Cardiac fibroblast (primary cell): ENCODE data around the gene SMIM3.
"Not testable (repeated sequence)": the region's sequence is repeated elsewhere in the genome, so short reads cannot be mapped to it uniquely, and the experiment has no call there.

Experiments
- DNase-seq, 2 donors: peaks; one replicate each; pipeline versions ENCODE4 v3.0.0 to v3.0.0-alpha.2; 2010; ENCODE audit warnings: low read depth in 2 of 2
- H3K4me3 ChIP-seq, 2 donors: replicated peaks in 1 of 2; 1 replicate in 1 of 2; 2 replicates in 1 of 2; pipeline ENCODE4 v1.5.1; 2011; ENCODE audit warnings: low read depth in 2 of 2, low read length in 2 of 2, mild to moderate bottlenecking in 2 of 2, moderate library complexity in 1 of 2
- TF ChIP-seq, protein P1 (sequence below): IDR thresholded peaks from one replicate; pipeline ENCODE4 v1.5.1; 2011; ENCODE audit warnings: low read depth, mild to moderate bottlenecking, low read length, inconsistent platforms

Gene SMIM3

DNA sequence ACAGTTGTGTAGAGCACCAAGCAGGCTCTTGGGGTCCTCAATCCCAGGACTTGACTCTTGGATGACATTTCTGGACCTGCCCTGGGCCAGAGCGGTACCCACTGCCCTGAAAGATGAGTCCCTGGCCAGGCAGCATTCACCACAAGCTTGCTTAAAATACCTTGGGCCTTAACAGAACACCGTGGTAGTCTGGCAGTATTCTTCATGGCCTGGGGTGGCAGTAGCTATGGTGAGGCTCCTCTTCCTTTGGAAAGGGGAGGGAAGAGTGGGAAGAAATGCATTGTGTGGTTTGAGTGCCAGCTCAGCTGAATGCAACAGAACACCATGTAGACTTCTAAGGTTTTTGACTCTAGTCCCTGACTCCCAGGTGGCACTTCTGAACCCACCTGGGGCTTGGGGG is 38.4 kb downstream of the SMIM3 start:
- no peak for DNase-seq
- TF ChIP-seq, protein P1, sequence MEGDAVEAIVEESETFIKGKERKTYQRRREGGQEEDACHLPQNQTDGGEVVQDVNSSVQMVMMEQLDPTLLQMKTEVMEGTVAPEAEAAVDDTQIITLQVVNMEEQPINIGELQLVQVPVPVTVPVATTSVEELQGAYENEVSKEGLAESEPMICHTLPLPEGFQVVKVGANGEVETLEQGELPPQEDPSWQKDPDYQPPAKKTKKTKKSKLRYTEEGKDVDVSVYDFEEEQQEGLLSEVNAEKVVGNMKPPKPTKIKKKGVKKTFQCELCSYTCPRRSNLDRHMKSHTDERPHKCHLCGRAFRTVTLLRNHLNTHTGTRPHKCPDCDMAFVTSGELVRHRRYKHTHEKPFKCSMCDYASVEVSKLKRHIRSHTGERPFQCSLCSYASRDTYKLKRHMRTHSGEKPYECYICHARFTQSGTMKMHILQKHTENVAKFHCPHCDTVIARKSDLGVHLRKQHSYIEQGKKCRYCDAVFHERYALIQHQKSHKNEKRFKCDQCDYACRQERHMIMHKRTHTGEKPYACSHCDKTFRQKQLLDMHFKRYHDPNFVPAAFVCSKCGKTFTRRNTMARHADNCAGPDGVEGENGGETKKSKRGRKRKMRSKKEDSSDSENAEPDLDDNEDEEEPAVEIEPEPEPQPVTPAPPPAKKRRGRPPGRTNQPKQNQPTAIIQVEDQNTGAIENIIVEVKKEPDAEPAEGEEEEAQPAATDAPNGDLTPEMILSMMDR, result no peak
- no peak overlapping the region for H3K4me3 ChIP-seq

DNA sequence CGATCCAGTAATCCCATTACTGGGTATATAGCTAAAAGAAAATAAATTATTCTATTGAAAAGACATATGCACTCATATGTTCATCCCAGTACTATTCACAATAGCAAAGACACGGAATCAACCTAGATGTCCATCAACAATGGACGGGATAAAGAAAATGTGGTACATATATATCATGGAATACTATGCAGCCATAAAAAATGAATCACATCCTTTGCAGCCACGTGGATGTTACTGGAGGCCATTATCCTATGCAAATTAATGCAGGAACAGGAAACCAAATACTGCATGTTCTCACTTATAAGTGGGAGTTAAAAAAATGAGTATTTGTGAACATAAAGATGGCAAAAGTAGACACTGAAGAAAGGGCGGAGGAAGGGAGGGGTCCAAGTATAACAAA is 51.2 kb downstream of the SMIM3 start:
- DNase-seq, result no peak
- TF ChIP-seq, protein P1, result no peak
- H3K4me3 ChIP-seq, result no peak overlapping the region

DNA sequence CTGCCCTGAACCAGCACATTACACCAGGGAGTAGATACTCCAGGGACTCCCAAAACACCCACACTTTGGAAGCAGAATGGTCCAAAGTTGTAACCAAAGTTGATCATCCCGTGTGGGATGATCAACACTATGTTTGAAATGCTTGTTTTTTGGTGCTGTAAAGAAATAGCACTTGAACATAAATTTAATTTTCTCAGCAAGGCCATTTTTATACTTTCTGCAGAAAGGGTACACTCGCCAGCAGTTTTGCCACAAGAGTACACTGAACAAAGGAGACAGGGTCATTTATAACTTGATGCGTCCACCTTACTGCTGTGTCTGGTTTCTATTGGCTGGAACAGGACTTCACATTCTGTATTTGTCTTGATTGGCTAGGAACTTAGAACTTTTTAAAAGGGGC is 53.3 kb downstream of the SMIM3 start:
- DNase-seq, H3K4me3 ChIP-seq: not testable (repeated sequence)

DNA sequence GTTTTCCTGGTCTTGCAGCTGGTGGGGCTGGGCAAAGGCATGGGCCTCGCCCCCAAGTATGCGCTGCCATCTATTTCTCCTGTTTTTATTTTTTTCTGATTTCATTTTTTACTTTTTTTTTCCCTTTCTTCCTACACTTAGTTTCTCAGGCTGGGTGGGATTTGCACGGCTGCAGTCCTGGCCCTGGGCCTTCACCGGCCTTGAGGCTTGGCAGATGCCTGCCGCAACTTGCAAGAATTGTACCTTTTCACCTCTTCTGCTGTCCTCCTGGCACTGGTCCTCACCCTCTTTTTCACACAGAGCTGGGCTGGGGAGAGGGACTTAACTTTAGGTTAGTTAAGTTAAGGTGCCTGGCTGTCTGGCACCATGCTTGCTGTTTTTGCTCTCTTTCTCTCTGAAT is 57.5 kb downstream of the SMIM3 start:
- DNase-seq, result no peak
- no peak overlapping the region for H3K4me3 ChIP-seq
- TF ChIP-seq, protein P1, result no peak

DNA sequence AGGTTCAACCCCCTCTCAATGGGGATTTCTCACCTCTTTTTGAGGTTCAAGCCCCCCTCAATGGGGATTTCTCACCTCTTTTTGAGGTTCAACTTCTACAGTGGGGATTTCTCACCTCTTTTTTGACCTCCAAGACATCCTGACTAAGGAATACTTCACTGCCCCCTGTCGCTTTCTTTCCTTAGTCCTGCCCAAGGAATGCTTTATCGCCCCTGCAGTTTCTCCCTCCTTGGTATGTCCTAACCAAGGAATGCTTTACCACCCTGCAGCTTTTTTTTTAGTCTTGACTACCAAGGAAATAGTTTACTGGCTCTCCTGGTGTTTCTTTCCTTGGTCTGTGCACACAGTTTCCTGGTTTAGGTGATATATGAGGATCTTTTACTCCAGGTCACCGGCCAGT is 58.1 kb downstream of the SMIM3 start:
- H3K4me3 ChIP-seq, result no peak overlapping the region
- TF ChIP-seq, protein P1, result no peak
- DNase-seq, result no peak

DNA sequence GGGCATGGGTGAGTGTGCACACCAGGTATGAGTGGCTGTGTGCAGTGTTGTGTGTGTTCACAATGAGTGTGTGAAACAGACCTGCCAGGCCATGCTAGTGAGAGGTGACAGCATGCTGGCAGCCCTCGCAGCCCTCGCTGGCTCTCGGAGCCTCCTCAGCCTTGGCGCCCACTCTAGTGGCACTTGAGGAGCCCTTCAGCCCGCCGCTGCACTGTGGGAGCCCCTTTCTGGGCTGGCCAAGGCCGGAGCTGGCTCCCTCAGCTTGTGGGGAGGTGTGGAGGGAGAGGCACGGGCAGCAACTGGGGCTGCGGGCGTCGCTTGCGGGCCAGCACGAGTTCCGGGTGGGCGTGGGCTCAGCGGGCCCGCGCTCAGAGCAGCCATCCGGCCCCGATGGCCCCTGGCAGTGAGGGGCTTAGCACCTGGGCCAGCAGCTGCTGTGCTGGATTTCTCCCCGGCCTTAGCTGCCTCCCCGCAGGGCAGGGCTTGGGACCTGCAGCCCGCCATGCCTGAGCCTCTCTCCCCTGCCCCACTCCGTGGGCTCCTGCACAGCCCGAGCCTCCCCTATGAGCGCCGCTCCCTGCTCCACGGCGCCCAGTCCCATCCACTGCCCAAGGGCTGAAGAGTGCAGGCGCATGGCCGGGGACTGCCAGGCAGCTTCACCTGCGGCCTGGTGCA is 66.8 kb downstream of the SMIM3 start:
- not testable (repeated sequence) for H3K4me3 ChIP-seq, DNase-seq

DNA sequence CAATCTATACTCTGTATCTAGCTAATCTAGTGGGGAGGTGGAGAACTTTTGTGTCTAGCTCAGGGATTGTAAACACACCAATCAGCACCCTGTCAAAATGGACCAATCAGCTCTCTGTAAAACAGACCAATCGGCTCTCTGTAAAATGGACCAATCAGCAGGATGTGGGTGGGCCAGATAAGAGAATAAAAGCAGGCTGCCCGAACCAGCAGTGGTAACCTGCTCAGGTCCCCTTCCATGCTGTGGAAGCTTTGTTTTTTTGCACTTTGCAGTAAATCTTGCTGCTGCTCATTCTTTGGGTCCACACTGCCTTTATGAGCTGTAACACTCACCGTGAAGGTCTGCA is 67.7 kb downstream of the SMIM3 start, which contains the start of gene IRGM:
Gene IRGM, plus strand, starts transcription at position 214 of the 346 bp plus-strand sequence. CDS start 1,603 bp downstream, outside the sequence.
- not testable (repeated sequence) for H3K4me3 ChIP-seq, DNase-seq
